PC-9 (cell line): ENCODE results near the gene PLXNA3. TPM values are rescaled to one million over a fixed set of nuclear protein-coding genes. Genes with fewer than 3 reads are reported as not detected.
A peak's percentile ranks its signal among the peaks of the same experiment; 100 is the strongest.

ENCODE experiments used
- BruUV-seq: library from RNA; stranded (reverse); fragments of 400-500 nt; replicated peaks from 2 replicates; lab custom pipeline; 2021; lab: Mats Ljungman, UMichigan
- CTCF ChIA-PET: fragments of 300-600 bp; sonication (Branson Sonifier 250); formaldehyde crosslinking; loops from one replicate; lab custom pipeline; 2022; ENCODE audit warnings: antibody characterized with exemption; lab: Charles Lee
- POLR2A ChIA-PET: fragments of 300-600 bp; sonication (Branson Sonifier 250); formaldehyde crosslinking; loops from one replicate; lab custom pipeline; 2022; ENCODE audit warnings: antibody characterized with exemption; ENCODE audit not compliant: unreplicated experiment; lab: Charles Lee
- DNase-seq, 2 experiments: peaks; one replicate each; pipeline versions ENCODE4 v3.0.0 to v3.0.0-alpha.2; 2015 to 2022; ENCODE audit warnings: mixed read lengths in 1 of 2
- H2AFZ ChIP-seq: fragments of 200-600 bp; sonication (generic); 2 replicates; pipeline ENCODE4 v1.8.1; 2017; ENCODE audit warnings: antibody characterized with exemption
- H3F3A ChIP-seq: fragments of 200-600 bp; sonication (generic); 2 replicates; pipeline ENCODE4 v1.8.1; 2017; ENCODE audit warnings: antibody characterized with exemption, mild to moderate bottlenecking, low read depth; ENCODE audit not compliant: insufficient read depth
- H3K27ac ChIP-seq: fragments of 200-600 bp; sonication (generic); 2 replicates; pipeline ENCODE4 v1.6.1; 2016; ENCODE audit warnings: mixed run types
- H3K27me3 ChIP-seq: fragments of 200-600 bp; sonication (generic); 2 replicates; pipeline ENCODE4 v1.6.1; 2016; ENCODE audit warnings: low read depth, mixed run types; ENCODE audit not compliant: insufficient read depth
- H3K36me3 ChIP-seq: fragments of 200-600 bp; sonication (generic); 2 replicates; pipeline ENCODE4 v1.6.1; 2016; ENCODE audit warnings: low read depth, mixed run types
- H3K4me1 ChIP-seq: fragments of 200-600 bp; sonication (generic); replicated peaks from 2 replicates; pipeline ENCODE4 v1.6.1; 2016; ENCODE audit warnings: mixed run types; ENCODE audit not compliant: insufficient read depth
- H3K4me2 ChIP-seq: fragments of 200-600 bp; sonication (generic); 2 replicates; pipeline ENCODE4 v1.6.1; 2017; ENCODE audit warnings: mixed run types
- H3K4me3 ChIP-seq: fragments of 200-600 bp; sonication (generic); 2 replicates; pipeline ENCODE4 v1.6.1; 2016; ENCODE audit warnings: mixed run types
- H3K79me2 ChIP-seq: fragments of 200-600 bp; sonication (generic); 2 replicates; pipeline ENCODE4 v1.6.1; 2017; ENCODE audit warnings: low read depth, mixed run types
- H3K9me2 ChIP-seq: fragments of 200-600 bp; sonication (generic); 2 replicates; pipeline ENCODE4 v1.8.1; 2017; ENCODE audit warnings: mild to moderate bottlenecking; ENCODE audit not compliant: insufficient read depth
- H3K9me3 ChIP-seq: fragments of 200-600 bp; sonication (generic); 2 replicates; pipeline ENCODE4 v1.8.1; 2016; ENCODE audit warnings: low read depth; ENCODE audit not compliant: insufficient read depth
- H4K20me1 ChIP-seq: fragments of 200-600 bp; sonication (generic); 2 replicates; pipeline ENCODE4 v1.8.1; 2017; ENCODE audit not compliant: insufficient read depth
- CTCF ChIP-seq: fragments of 200-600 bp; sonication (generic); conservative IDR thresholded peaks from 2 replicates; pipeline ENCODE4 v1.6.1; 2017; ENCODE audit warnings: mixed run types, antibody characterized with exemption, mild to moderate bottlenecking, moderate library complexity
- EZH2 ChIP-seq: fragments of 200-600 bp; sonication (generic); IDR thresholded peaks from 2 replicates; pipeline ENCODE4 v1.8.0; 2017; ENCODE audit warnings: antibody characterized with exemption, low read depth
- intact Hi-C: fragments of 100-400 bp; cut with micrococcal nuclease; formaldehyde crosslinking; loops from one replicate; pipeline ENCODE4 v1.10.0; 2022; ENCODE audit not compliant: unreplicated experiment
- total RNA-seq: library from RNA; stranded (reverse); gene quantifications from 2 replicates; pipeline ENCODE4 v1.2.3, GENCODE V29; 2021

Gene PLXNA3
- total RNA-seq, 1 experiment from 2014 or later = 124 TPM

DNA sequence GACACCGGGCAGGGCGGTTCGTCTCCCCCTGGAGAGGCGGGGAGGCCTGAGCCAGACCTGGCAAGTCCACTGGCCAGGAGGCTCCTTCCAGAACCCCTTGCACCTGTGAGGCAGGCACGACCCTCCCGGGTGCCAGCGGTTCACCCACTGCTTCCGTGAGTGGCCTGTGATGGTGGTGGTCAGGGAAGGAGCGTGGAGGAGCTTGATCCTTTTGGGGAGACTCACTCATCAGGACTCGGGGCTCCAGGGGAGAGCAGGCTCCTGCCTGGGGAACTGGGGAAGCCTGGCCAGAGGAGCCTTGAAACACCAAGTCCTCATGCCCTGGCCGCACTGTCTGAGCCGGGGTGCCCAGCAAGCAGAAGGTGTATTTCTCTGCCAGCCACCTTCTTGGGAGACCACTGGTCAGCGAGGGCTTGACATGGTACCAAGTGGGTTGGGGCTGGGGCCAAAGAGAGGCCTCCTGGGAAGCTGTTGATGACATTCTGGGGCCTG, 13.3 kb upstream of the PLXNA3 start:
- no TSS peak for BruUV-seq
- Histone ChIP-seq H3K27me3 (no peaks in the 10 kb centered on the region), H3K36me3 (no peaks in the 10 kb centered on the region), H3K4me1 (no peaks in the 10 kb centered on the region), H3K27ac (no peak overlapping the region), H2AFZ (peak overlapping the region; percentile 79), H3K9me2 (no peaks in the 10 kb centered on the region), H3K79me2 (peaks cover 10% of the 10 kb centered on the region), H3K9me3 (no peaks in the 10 kb centered on the region), H3F3A (peaks cover 13% of the 10 kb centered on the region; the same call in 1 of the 2 replicates), H4K20me1 (no peaks in the 10 kb centered on the region), H3K4me3 (peak overlapping the region; percentile 72), H3K4me2 (peak overlapping the region; percentile 82)
- intact Hi-C loops = loop anchor here (5.0 kb wide), 1 partner anchor 48 kb away; the partner anchor contains the start of gene RPL10
- TF ChIP-seq EZH2 (no peak), CTCF (no peak)
- CTCF ChIA-PET = no interaction called here
- DNase-seq = no peak
- POLR2A ChIA-PET = interaction anchor here (0.6 kb wide), 2 partner anchors 96 to 558 kb away, joined by 3 to 4 read pairs; no protein-coding TSS in a partner anchor

GRCh38 chrX:154445776-154446175, 12.3 kb upstream of the PLXNA3 start:
- Histone ChIP-seq H2AFZ (no peak overlapping the region), H3K4me3 (no peak overlapping the region), H3K36me3 (no peaks in the 10 kb centered on the region), H3K27me3 (no peaks in the 10 kb centered on the region), H3K4me1 (no peaks in the 10 kb centered on the region), H3K4me2 (no peak overlapping the region), H4K20me1 (no peaks in the 10 kb centered on the region), H3K9me2 (no peaks in the 10 kb centered on the region), H3F3A (peaks cover 13% of the 10 kb centered on the region; the same call in 1 of the 2 replicates), H3K27ac (no peak overlapping the region), H3K79me2 (peaks cover 10% of the 10 kb centered on the region), H3K9me3 (no peaks in the 10 kb centered on the region)
- ChIA-PET CTCF (no interaction called here), POLR2A (no interaction called here)
- no peak for DNase-seq
- intact Hi-C loops = no loop called here
- TF ChIP-seq EZH2 = no peak
- TF ChIP-seq CTCF = no peak
- BruUV-seq = TSS peak; percentile 5

DNA sequence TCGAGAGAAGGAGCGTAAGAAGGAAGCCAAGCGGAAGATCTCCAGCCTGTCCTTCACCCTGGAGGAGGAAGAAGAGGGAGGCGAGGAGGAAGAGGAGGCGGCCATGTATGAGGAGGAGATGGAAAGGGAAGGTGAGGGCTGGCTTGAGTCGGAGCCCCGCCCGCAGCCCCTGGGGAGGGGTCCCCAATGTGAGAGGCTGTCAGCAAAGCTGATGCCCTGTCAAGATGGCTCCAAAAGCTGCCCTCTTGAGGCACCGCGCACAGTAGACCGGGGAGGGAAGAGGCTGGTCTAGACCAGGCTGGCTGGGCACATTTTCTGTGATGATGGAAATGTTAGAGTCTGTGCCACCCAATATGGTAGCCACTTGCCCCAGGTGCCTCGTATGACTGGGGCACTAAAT, 11.7 kb upstream of the PLXNA3 start:
- Histone ChIP-seq H3K9me3 (no peaks in the 10 kb centered on the region), H3K9me2 (no peaks in the 10 kb centered on the region), H3K4me3 (no peak overlapping the region), H4K20me1 (no peaks in the 10 kb centered on the region), H3K27me3 (no peaks in the 10 kb centered on the region), H3K4me2 (no peak overlapping the region), H3K36me3 (no peaks in the 10 kb centered on the region), H2AFZ (no peak overlapping the region), H3K4me1 (no peaks in the 10 kb centered on the region), H3F3A (peaks cover 13% of the 10 kb centered on the region; the same call in 1 of the 2 replicates), H3K27ac (no peak overlapping the region), H3K79me2 (peaks cover 10% of the 10 kb centered on the region)
- no peak for DNase-seq
- BruUV-seq = no TSS peak
- TF ChIP-seq CTCF (no peak), EZH2 (no peak)
- ChIA-PET CTCF (no interaction called here), POLR2A (no interaction called here)
- intact Hi-C loops = no loop called here
